ENCODE data around the gene ST8SIA1. TPM values are rescaled to one million over a fixed set of nuclear protein-coding genes. Genes with fewer than 3 reads are reported as not detected.

Gene ST8SIA1
- total and polyA plus RNA-seq, 7 donors = 0.06 to 1.3 (median 0.42) TPM

GRCh38 chr12:22190969-22191368, 143.5 kb downstream of the ST8SIA1 start:
- intact Hi-C loops (cut with DNase I) = no loop called here
- 55 to 71% (median 60%) methylated on average over 1 of the region's 1 CpG for WGBS, 3 donors
- Histone ChIP-seq H3K36me3 (ENCODE audit: insufficient read depth in 1 of 2, low read depth in 1 of 2) (no peaks in the 10 kb centered on the region), H3K4me3 (no peak overlapping the region), H3K27me3 (ENCODE audit: insufficient read depth in 3 of 3, low read length in 2 of 3) (no peaks in the 10 kb centered on the region), H3K4me1 (no peaks in the 10 kb centered on the region), H3K27ac (no peak overlapping the region), H3K9me3 (no peaks in the 10 kb centered on the region)
- DNase-seq (no peak), ATAC-seq (no peak)
- no peak for TF ChIP-seq CTCF (IDR thresholded peaks at IDR 0.05)

GRCh38 chr12:22188431-22188830, 146.1 kb downstream of the ST8SIA1 start:
- no peak for DNase-seq
- H3K27ac ChIP-seq = no peak overlapping the region
- ATAC-seq = no peak
- 43 to 56% (median 55%) methylated on average over 3 of the region's 3 CpGs for WGBS, 3 donors
- H3K27me3 ChIP-seq (ENCODE audit: insufficient read depth in 3 of 3, low read length in 2 of 3) = no peaks in the 10 kb centered on the region
- H3K36me3 ChIP-seq (ENCODE audit: insufficient read depth in 1 of 2, low read depth in 1 of 2) = no peaks in the 10 kb centered on the region
- intact Hi-C loops (cut with DNase I) = no loop called here
- H3K9me3 ChIP-seq = no peaks in the 10 kb centered on the region
- TF ChIP-seq CTCF (IDR thresholded peaks at IDR 0.05) = no peak
- H3K4me3 ChIP-seq = no peak overlapping the region
- H3K4me1 ChIP-seq = no peaks in the 10 kb centered on the region

- no peaks in the 10 kb centered on the region for H3K36me3 ChIP-seq (ENCODE audit: insufficient read depth in 1 of 2, low read depth in 1 of 2)
- H3K4me3 ChIP-seq = no peak overlapping the region
- no peaks in the 10 kb centered on the region for H3K9me3 ChIP-seq
- WGBS, 3 donors = 46 to 72% (median 62%) methylated on average over 1 of the region's 1 CpG
- intact Hi-C loops (cut with DNase I) = no loop called here
- no peaks in the 10 kb centered on the region for H3K27me3 ChIP-seq (ENCODE audit: insufficient read depth in 3 of 3, low read length in 2 of 3)
- no peaks in the 10 kb centered on the region for H3K4me1 ChIP-seq
- TF ChIP-seq CTCF (IDR thresholded peaks at IDR 0.05) = no peak
- DNase-seq (no peak), ATAC-seq (no peak)
- H3K27ac ChIP-seq = no peak overlapping the region
Measured at GRCh38 chr12:22180705-22181104, 153.8 kb downstream of the ST8SIA1 start.

DNA sequence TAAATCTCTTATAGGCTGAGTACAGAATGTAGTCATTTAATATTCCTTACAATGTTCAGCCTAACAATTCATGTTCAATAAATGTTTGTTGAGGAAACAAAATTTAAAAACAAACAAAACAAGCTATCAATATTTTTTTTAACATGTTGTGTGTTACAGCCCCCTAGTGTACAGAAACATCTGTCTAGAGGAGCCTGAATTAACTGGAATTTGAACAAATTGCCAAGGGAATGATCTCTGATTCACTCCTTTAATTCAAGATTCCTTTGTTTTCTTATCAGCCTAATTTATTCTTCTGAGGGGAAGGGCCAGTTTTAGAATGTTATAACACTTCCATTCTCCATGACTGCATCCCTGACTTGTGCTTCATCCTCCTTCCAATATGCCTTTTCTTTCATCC, 161.3 kb downstream of the ST8SIA1 start:
- ATAC-seq (no peak), DNase-seq (no peak)
- intact Hi-C loops (cut with DNase I) = no loop called here
- H3K4me3 ChIP-seq = no peak overlapping the region
- TF ChIP-seq CTCF (IDR thresholded peaks at IDR 0.05) = no peak
- no peaks in the 10 kb centered on the region for H3K4me1 ChIP-seq
- no peaks in the 10 kb centered on the region for H3K36me3 ChIP-seq (ENCODE audit: insufficient read depth in 1 of 2, low read depth in 1 of 2)
- no peak overlapping the region for H3K27ac ChIP-seq
- H3K27me3 ChIP-seq (ENCODE audit: insufficient read depth in 3 of 3, low read length in 2 of 3) = no peaks in the 10 kb centered on the region
- no peaks in the 10 kb centered on the region for H3K9me3 ChIP-seq

GRCh38 chr12:22172501-22172900, 162.0 kb downstream of the ST8SIA1 start:
- Histone ChIP-seq H3K4me3 (no peak overlapping the region), H3K4me1 (no peaks in the 10 kb centered on the region), H3K27me3 (ENCODE audit: insufficient read depth in 3 of 3, low read length in 2 of 3) (no peaks in the 10 kb centered on the region), H3K9me3 (no peaks in the 10 kb centered on the region), H3K36me3 (ENCODE audit: insufficient read depth in 1 of 2, low read depth in 1 of 2) (no peaks in the 10 kb centered on the region), H3K27ac (no peak overlapping the region)
- ATAC-seq (no peak), DNase-seq (no peak)
- 74 to 77% (median 76%) methylated on average over 5 of the region's 5 CpGs for WGBS, 3 donors
- intact Hi-C loops (cut with DNase I) = no loop called here
- no peak for TF ChIP-seq CTCF (IDR thresholded peaks at IDR 0.05)
